GM12878 (cell line): Measurements from ENCODE around the gene ZNF417.

Experiments
- BRCA1 ChIP-seq: IDR thresholded peaks from 2 replicates; pipeline ENCODE4 v1.6.1; 2011; ENCODE audit warnings: low read depth, low read length, improper control_type of control experiment
- EZH2 ChIP-seq: IDR thresholded peaks from 2 replicates; pipeline ENCODE4 v1.6.1; 2012; ENCODE audit warnings: low read depth, mild to moderate bottlenecking, control low read depth, inconsistent platforms, low read length, borderline replicate concordance; ENCODE audit not compliant: control insufficient read depth
- GABPA ChIP-seq: IDR thresholded peaks from 2 replicates; pipeline ENCODE4 v1.6.1; 2014; ENCODE audit warnings: antibody characterized with exemption, low read depth, mild to moderate bottlenecking, inconsistent platforms
- NR2C2 ChIP-seq: IDR thresholded peaks from 2 replicates; pipeline ENCODE4 v1.6.1; 2011; ENCODE audit warnings: borderline replicate concordance, low read depth; ENCODE audit not compliant: control insufficient read depth, insufficient read length
- REST ChIP-seq: IDR thresholded peaks from 2 replicates; pipeline ENCODE4 v1.6.1; 2012; ENCODE audit warnings: mild to moderate bottlenecking, low read depth, low read length
- SPI1 ChIP-seq: IDR thresholded peaks from 2 replicates; pipeline ENCODE4 v1.6.1; 2011; ENCODE audit warnings: low read depth, mild to moderate bottlenecking, low read length, moderate library complexity, borderline replicate concordance; ENCODE audit not compliant: insufficient read depth

GRCh38 chr19:57905258-57905657, 11.1 kb downstream of the ZNF417 start:
- TF ChIP-seq SPI1 = no peak
- no peak for TF ChIP-seq EZH2
- TF ChIP-seq NR2C2 = no peak
- no peak for TF ChIP-seq BRCA1
- no peak for TF ChIP-seq GABPA
- no peak for TF ChIP-seq REST
